ENCODE measurements around the gene SERTAD1. TPM values are rescaled to one million over a fixed set of nuclear protein-coding genes. Genes with fewer than 3 reads are reported as not detected.
"Not testable (repeated sequence)": the region's sequence is repeated elsewhere in the genome, so short reads cannot be mapped to it uniquely, and the experiment has no call there.

The SERTAD1 gene
- total RNA-seq, 1 donor from 2014 or later = 14.8 TPM

DNA sequence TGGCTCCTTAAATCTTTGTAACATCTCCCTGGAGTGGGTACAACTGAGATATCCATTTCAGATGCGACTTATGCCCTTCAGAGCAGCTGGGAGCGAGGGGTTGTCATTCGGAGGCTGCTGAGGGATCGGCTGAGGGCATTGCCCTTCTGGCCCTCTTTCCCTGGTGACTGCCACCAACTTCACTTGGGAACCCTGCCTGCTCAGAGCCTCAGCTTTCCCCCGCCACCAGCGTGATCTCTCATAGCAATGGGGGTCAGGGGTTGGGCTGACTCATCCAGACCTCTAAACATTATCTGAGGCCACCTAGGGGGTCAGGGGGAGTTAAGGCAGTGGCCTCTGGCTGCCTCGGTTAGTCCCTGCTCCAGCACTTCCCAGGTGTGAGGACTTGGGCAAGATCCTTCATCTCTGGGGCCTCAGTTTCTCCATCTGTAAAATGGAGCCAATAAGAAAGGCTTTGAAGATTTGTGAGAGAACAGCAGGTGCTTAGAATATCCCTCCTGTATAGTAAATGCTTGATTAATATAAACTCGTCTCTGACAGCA, 13.8 kb downstream of the SERTAD1 start:
- TF ChIP-seq, protein P1, sequence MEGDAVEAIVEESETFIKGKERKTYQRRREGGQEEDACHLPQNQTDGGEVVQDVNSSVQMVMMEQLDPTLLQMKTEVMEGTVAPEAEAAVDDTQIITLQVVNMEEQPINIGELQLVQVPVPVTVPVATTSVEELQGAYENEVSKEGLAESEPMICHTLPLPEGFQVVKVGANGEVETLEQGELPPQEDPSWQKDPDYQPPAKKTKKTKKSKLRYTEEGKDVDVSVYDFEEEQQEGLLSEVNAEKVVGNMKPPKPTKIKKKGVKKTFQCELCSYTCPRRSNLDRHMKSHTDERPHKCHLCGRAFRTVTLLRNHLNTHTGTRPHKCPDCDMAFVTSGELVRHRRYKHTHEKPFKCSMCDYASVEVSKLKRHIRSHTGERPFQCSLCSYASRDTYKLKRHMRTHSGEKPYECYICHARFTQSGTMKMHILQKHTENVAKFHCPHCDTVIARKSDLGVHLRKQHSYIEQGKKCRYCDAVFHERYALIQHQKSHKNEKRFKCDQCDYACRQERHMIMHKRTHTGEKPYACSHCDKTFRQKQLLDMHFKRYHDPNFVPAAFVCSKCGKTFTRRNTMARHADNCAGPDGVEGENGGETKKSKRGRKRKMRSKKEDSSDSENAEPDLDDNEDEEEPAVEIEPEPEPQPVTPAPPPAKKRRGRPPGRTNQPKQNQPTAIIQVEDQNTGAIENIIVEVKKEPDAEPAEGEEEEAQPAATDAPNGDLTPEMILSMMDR (IDR thresholded peaks at IDR 0.05) = no peak
- Mint-ChIP-seq H3K27ac (ENCODE audit: unreplicated experiment) (peak overlapping the region; percentile 51), H3K27me3 (ENCODE audit: low read depth) (no peaks in the 10 kb centered on the region), H3K4me3 (ENCODE audit: unreplicated experiment) (no peak overlapping the region), H3K4me1 (ENCODE audit: low read depth) (peaks cover 37% of the 10 kb centered on the region), H3K9me3 (ENCODE audit: low read depth) (no peaks in the 10 kb centered on the region), H3K36me3 (ENCODE audit: low read depth) (no peaks in the 10 kb centered on the region)
- DNase-seq (ENCODE audit: low spot score) = no peak

DNA sequence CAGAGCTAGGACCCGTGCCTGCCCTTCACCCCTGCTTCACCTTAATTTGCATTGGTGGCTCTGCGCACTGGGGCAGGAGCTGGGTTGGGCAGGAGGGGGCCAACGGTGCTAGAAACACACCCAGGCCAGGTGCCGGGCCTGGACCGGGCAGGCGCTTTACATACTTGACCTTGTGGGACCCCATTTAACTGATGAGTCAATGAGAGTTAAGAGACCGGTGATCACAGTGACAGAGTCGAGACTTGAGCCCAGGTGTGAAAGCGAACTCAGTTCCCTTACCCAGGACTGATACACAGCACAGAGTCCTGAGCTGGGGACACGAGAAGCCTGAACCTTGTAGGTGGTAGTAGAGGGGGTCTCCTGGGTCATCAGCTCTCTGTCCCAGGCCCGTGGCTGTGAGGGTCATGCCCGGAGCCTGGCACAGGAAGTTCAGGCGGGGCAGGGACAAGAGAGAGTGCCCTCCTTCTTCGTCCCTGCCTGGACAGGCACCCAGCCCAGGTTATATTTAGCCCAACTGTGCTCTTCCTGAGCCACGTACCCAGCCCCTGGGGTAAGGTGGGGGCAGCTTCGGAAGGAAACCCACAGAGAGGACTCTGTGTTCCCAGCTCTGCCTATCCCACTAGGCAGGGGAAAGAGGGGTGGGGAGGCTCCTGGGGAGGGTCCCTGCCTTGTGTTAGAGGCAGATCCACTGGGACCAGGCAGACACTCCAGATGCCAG, 14.5 kb downstream of the SERTAD1 start:
- Mint-ChIP-seq H3K4me1 (ENCODE audit: low read depth) (peaks cover 34% of the 10 kb centered on the region), H3K4me3 (ENCODE audit: unreplicated experiment) (no peak overlapping the region), H3K27me3 (ENCODE audit: low read depth) (no peaks in the 10 kb centered on the region), H3K9me3 (ENCODE audit: low read depth) (no peaks in the 10 kb centered on the region), H3K36me3 (ENCODE audit: low read depth) (no peaks in the 10 kb centered on the region), H3K27ac (ENCODE audit: unreplicated experiment) (peak overlapping the region; percentile 22)
- DNase-seq (ENCODE audit: low spot score) = no peak
- TF ChIP-seq, protein P1 (IDR thresholded peaks at IDR 0.05) = no peak

DNA sequence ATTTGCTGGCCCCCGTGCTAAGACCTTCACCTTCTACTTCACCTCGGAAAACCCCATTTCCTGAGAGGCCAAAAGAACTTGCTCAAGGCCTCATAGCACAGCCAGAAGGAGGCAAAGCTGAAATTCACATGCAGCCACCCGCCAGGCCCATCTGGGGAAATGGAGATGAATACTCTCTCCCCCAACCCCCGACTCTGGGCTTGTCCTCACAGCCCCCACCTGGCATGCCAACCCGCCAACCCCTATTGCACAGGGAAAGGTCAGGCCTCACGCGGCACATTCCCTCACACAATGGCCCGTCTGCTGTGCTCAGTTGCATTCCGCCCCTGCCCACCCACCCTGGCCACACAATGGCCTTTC, 15.8 kb downstream of the SERTAD1 start:
- Mint-ChIP-seq H3K36me3 (ENCODE audit: low read depth) (no peaks in the 10 kb centered on the region), H3K27me3 (ENCODE audit: low read depth) (no peaks in the 10 kb centered on the region), H3K9me3 (ENCODE audit: low read depth) (no peaks in the 10 kb centered on the region), H3K4me3 (ENCODE audit: unreplicated experiment) (no peak overlapping the region), H3K27ac (ENCODE audit: unreplicated experiment) (no peak overlapping the region), H3K4me1 (ENCODE audit: low read depth) (peaks cover 33% of the 10 kb centered on the region)
- no peak for DNase-seq (ENCODE audit: low spot score)
- TF ChIP-seq, protein P1 (IDR thresholded peaks at IDR 0.05) = no peak

DNA sequence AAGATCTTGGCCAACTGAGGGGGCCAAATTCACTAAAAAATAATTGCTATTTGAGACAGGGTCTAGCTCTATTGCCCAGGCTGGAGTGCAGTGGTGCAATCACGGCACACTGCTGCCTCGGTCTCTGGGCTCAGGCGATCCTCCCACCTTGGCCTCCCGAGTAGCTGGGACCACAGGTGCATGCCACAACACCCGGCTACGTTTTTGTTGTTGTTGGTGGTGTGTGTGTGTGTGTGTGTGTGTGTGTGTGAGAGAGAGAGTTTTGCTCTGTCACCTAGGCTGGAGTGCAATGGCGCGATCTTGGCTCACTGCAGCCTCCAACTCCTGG, 17.2 kb downstream of the SERTAD1 start:
- not testable (repeated sequence) for DNase-seq (ENCODE audit: low spot score); H3K27ac Mint-ChIP-seq (ENCODE audit: unreplicated experiment); H3K9me3 Mint-ChIP-seq (ENCODE audit: low read depth); H3K27me3 Mint-ChIP-seq (ENCODE audit: low read depth); H3K36me3 Mint-ChIP-seq (ENCODE audit: low read depth); H3K4me3 Mint-ChIP-seq (ENCODE audit: unreplicated experiment)
- peaks cover 26% of the 10 kb centered on the region for H3K4me1 Mint-ChIP-seq (ENCODE audit: low read depth)

DNA sequence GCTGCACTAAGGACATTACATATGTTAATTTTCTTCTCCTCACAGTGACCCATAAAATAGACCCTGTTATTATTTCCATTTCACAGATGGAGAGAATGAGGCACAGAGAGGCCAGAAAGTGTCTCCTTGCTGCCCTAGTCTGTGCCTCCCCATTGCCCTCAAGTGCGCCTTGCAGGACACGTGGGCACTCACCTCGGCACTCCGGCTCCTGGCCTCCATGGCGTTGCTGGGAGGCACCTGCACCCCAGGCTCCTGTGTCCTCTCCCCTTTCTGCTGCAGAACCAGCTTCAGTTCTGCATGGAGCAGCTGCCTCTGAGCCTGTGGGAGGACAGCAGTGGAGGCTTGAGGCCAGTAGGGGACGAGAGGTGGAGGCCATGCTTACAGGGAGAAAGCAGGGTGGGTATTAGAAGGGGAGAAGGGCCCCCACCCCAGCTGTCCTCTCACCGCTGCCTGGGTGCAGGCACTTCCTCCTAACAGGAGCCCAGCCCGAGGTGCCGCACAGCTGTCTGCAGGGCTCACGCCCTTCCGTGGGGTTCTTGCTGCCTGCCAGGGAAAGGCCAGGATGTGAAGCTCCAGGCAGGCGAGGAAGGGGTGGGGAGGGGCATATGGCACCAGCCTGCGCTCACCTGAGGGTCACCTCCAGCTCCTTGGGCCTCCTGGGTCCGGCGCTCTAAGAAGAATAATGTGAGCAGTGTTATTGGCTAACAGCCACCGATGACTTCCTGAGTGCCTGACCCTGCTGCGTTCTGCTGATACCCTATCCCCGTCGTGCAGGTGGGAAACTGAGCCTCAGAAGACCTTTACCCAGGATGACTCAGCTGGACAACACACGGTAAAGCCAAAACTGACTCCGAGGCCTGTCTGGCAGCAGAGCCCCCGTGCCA, 17.8 kb downstream of the SERTAD1 start:
- no peaks in the 10 kb centered on the region for H3K9me3 Mint-ChIP-seq (ENCODE audit: low read depth)
- peaks cover 26% of the 10 kb centered on the region for H3K4me1 Mint-ChIP-seq (ENCODE audit: low read depth)
- DNase-seq (ENCODE audit: low spot score) = no peak
- TF ChIP-seq, protein P1 (IDR thresholded peaks at IDR 0.05) = no peak
- H3K4me3 Mint-ChIP-seq (ENCODE audit: unreplicated experiment) = no peak overlapping the region
- H3K27me3 Mint-ChIP-seq (ENCODE audit: low read depth) = no peaks in the 10 kb centered on the region
- H3K27ac Mint-ChIP-seq (ENCODE audit: unreplicated experiment) = no peak overlapping the region
- H3K36me3 Mint-ChIP-seq (ENCODE audit: low read depth) = no peaks in the 10 kb centered on the region

Measured in chondrocyte (in vitro differentiated cells).